Germinal center (tissue), 1 donor: ENCODE measurements around the gene PILRB.
"Not testable (repeated sequence)": the region's sequence is repeated elsewhere in the genome, so short reads cannot be mapped to it uniquely, and the experiment has no call there.

ENCODE experiments used
- DNase-seq: peaks from one replicate; pipeline ENCODE4 v3.0.0; 2012; ENCODE audit warnings: mixed read lengths, low spot score

PILRB gene

GRCh38 chr7:100376066-100376465 is 18.1 kb downstream of the PILRB start:
- no peak for DNase-seq

DNA sequence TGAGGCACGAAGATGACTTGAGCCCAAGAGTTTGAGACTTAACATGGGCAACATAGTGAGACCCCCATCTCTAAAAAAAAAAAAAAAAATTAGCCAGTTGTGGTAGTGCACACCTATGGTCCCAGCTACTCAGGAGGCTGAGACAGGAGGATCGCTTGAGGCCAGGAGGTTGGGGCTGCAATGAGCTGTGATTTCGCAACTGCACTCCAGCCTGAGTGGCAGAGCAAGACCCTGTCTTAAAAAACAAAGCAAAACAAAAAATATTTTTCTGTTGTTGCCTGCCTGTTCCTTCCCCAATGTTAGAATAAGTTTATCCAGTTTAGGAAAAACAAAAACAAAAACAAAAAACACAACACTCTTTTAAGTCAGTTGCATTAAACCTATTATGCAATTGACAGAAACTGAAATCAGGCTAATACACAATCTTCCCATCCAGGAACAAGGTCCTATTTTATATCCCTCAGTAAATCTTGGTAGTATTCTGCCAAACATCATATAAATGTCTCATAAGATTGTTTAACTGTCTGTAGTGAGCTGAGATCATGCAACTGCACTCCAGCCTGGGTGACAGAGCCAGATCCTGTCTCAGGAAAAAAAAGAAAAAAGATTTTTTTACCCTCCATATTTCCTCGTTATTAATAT is 20.3 kb downstream of the PILRB start:
- DNase-seq, result no peak

GRCh38 chr7:100380196-100380595 is 22.3 kb downstream of the PILRB start:
- DNase-seq, result no peak

DNA sequence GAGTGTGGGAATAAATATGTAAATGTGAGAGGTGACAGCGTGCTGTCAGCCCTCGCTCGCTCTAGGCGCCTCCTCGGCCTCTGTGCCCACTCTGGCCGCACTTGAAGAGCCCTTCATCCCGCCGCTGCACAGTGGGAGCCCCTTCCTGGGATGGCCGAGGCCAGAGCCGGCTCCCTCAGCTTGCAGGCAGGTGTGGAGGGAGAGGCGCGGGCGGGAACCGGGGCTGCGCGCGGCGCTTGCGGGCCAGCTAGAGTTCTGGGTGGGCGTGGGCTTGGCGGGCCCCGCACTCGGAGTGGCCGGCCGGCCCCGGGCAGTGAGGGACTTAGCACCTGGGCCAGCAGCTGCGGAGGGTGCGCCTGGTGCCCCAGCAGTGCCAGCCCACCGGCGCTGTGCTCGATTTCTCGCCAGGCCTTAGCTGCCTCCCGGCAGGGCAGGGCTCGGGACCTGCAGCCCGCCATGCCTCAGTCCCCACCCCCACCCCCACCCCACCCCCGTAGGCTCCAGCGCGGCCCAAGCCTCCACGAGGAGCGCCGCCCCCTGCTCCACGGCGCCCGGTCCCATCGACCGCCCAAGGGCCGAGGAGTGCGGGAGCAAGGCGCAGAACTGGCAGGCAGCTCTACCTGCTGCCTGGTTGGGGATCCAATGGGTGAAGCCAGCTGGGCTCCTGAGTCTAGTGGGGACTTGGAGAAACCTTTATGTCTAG is 23.8 kb downstream of the PILRB start:
- DNase-seq, result not testable (repeated sequence)

GRCh38 chr7:100382234-100382853 is 24.4 kb downstream of the PILRB start:
- DNase-seq, result not testable (repeated sequence)

GRCh38 chr7:100384628-100385294 is 26.8 kb downstream of the PILRB start:
- no peak for DNase-seq

- DNase-seq, result no peak
Observed at GRCh38 chr7:100386940-100387339, 29.0 kb downstream of the PILRB start.

DNA sequence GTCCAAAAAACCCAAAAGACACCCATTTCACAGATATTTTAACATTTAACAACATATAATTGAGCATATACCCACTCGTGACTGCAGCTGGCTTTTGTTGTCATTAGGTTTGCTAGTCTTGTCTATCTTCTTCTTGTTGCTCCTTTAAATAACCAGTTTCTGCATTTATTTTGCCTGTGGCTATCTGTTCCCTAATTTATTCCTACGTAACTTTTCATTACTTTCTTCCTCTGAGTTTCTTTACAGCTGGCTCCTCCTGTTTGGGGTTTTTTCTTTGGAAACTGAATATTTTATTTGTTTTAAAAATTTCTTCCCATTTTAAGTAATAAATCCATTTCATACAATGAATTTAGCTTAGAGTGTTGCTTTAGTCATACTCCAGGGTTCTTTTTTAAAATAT is 29.8 kb downstream of the PILRB start:
- DNase-seq, result no peak

DNA sequence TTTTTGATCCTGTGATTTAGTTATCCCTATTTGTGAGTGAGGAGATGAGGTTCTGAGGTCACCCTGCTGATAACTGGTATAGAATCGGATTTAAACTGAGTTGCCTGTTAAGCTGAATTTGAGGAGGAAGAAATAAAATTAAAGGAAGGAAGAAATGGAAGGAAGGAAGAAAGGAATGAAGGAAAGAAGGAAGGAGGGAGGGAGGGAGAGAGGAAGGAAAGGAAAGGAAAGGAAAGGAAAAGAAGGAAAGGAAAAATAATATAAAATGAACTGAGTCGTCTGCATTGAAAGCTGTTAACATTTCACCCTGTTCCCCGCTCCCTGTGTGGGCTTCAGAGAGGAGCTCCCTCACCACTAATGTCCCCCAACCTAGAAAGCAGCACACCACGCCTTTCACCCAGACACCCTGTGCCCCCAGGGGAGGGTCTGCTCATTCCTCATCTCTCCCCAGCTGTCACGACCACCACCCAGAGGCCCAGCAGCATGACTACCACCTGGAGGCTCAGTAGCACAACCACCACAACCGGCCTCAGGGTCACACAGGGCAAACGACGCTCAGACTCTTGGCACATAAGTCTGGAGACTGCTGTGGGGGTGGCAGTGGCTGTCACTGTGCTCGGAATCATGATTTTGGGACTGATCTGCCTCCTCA is 31.6 kb downstream of the PILRB start:
- DNase-seq, result no peak

- no peak for DNase-seq
Observed at GRCh38 chr7:100390286-100391009, 32.5 kb downstream of the PILRB start.

DNA sequence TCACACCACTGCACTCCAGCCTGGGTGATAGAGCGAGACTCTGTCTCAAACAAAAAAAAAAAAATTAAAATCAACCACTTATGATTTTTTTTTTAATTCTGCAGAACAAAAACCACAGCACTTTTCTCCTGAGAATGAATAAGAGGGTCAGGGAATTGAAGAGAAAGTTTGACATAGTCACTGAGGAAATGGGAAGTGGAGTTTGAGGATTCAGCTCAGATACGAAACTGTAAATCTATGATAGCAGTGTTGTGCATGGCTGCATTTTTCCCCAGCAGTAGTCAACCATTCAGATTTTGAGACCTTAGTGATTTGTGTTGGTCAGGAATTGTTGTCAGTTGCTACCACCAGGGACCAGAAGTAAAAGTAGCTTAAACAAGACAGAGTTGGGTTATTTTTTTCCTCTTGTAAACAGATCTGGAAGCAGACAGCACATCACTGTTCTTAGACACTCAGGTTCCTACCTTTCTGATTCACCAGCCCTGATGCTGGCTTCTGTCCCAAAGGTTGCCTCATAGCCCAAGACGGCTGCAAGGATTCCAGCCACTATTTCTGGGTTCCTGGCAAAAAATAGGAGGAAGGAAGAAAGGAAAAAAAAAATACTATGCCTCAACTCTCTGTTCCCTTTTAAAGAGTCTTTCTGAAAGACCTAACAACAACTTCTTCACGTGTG is 35.5 kb downstream of the PILRB start:
- peak; percentile 18 for DNase-seq

- no peak for DNase-seq
Observed at GRCh38 chr7:100394077-100394476, 36.2 kb downstream of the PILRB start.

GRCh38 chr7:100396421-100396982 is 38.6 kb downstream of the PILRB start:
- peak; percentile 56 for DNase-seq

GRCh38 chr7:100397315-100398081 is 39.6 kb downstream of the PILRB start:
- no peak for DNase-seq

DNA sequence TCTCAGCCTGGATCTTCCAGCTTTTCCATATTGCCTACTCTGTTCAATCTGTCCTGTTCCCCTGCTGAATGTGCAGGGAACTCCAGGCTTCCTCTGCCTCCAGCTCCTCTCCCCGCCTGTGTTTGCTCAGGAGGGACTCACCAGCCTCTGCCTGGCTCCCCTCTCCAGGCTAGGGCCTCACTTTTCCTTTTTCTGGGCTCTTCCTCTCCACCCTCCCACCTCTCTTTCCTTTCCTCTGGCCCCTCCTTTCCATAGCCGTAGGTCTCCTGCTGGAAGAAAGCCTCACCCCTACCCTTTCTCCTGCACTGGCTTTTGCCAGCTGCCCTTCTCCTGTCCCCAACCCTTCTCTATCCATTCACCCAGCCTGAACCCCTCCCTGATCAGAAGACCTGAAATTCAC is 40.3 kb downstream of the PILRB start:
- no peak for DNase-seq

GRCh38 chr7:100400041-100400440 is 42.1 kb downstream of the PILRB start:
- no peak for DNase-seq

GRCh38 chr7:100400656-100401055 is 42.7 kb downstream of the PILRB start:
- no peak for DNase-seq

DNA sequence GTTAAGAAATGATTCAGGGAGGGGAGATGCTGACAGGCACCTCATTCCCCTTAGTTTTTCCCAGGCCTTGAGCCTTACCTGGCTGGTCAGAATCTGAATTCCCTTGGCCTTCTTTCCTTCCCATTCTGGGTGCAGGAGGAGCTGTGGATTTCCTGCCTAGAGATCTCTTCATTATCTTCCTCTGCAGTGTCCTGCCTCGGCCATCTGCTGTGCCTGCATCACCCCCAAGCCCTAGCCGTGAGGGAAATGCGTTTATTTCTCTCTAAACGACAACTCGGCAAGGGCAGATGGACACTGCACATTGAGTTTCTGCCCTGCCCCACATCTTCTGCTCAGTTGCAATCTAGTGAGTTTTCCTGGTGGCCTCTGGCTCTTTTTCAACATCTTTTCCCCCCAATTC is 43.9 kb downstream of the PILRB start:
- no peak for DNase-seq

DNA sequence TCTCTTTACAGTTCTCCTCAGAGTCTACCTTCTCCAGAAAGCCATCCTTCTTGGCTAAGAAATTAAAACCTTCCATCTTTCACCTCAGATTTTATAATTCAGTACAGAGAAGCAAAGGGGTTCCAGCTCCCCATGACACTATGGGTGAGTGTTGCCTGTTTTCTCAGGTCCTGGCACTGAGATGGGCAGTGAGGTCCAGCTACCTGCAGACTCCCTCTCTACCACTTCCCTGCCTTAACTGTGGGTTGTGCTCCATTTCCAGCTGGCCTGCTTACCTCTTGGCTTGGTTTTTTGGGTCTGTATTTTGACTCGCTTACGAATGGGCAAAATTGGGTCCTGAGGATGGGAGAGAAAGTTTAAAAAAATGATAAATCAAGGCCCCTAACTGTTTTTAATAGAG is 44.3 kb downstream of the PILRB start:
- DNase-seq, result no peak

- no peak for DNase-seq
Observed at GRCh38 chr7:100406767-100407166, 48.9 kb downstream of the PILRB start.
